Esophagus squamous epithelium (tissue), 5 donors: ENCODE data around the gene SURF2. TPM values are rescaled to one million over a fixed set of nuclear protein-coding genes. Genes with fewer than 3 reads are reported as not detected.

ENCODE experiments used
- DNase-seq: peaks from one replicate; lab custom pipeline; 2025; lab: John Stamatoyannopoulos, UW
- H3K27ac ChIP-seq, 4 donors: fragments of 200-600 bp; sonication (generic); one replicate each; pipeline ENCODE4 v1.5.1; 2016 to 2019; ENCODE audit warnings: mild to moderate bottlenecking in 1 of 4
- H3K27me3 ChIP-seq, 4 donors: fragments of 200-600 bp; sonication (generic); 1 replicate in 3 of 4; 2 replicates in 1 of 4; pipeline versions ENCODE4 v1.5.1 to v1.6.0; 2017 to 2021; ENCODE audit warnings: antibody characterized with exemption in 1 of 4
- H3K36me3 ChIP-seq, 3 donors: fragments of 200-600 bp; sonication (generic); one replicate each; pipeline ENCODE4 v1.5.1; 2016 to 2019
- H3K4me1 ChIP-seq, 3 donors: fragments of 200-600 bp; sonication (generic); one replicate each; pipeline ENCODE4 v1.5.1; 2017 to 2019
- H3K4me3 ChIP-seq, 4 donors: fragments of 200-600 bp; sonication (generic); 1 replicate in 3 of 4; 2 replicates in 1 of 4; pipeline ENCODE4 v1.5.1; 2016 to 2019; ENCODE audit warnings: mild to moderate bottlenecking in 2 of 4, moderate library complexity in 1 of 4
- H3K9me3 ChIP-seq, 3 donors: fragments of 200-600 bp; sonication (generic); one replicate each; pipeline ENCODE4 v1.5.1; 2016 to 2019
- CTCF ChIP-seq, 6 experiments: fragments of 450-650 bp in 4 of 6; fragments of 200-600 bp in 2 of 6; sonication (generic) in 2 of 6; IDR thresholded peaks; one replicate each; pipeline ENCODE4 v1.5.1; 2016 to 2019; ENCODE audit warnings: antibody characterized with exemption in 6 of 6, mild to moderate bottlenecking in 4 of 6, moderate library complexity in 4 of 6
- POLR2A ChIP-seq, 4 donors: fragments of 450-650 bp; IDR thresholded peaks; one replicate each; pipeline ENCODE4 v1.6.1; 2017; ENCODE audit warnings: antibody characterized with exemption in 4 of 4, mild to moderate bottlenecking in 4 of 4, moderate library complexity in 3 of 4
- WGBS, 2 donors: methylation state at CpG; one replicate each; pipeline ENCODE4 v1.1.5; 2018; 5-methylcytosine and 5-hydroxymethylcytosine counted together
- intact Hi-C: fragments of 100-400 bp; cut with DNase I; formaldehyde crosslinking; loops from one replicate; pipeline ENCODE4 v1.15.0; 2022
- total RNA-seq, 4 donors: library from RNA; depleted of rRNA; stranded (reverse); fragments of >200 nt; gene quantifications; one replicate each; pipeline ENCODE4 v1.1.0, GENCODE V29; 2016
- donor health status: DM: yes; HTN: yes; CAD: no.

The SURF2 gene
- total RNA-seq, 4 donors from 2014 or later, result 30.1 to 36.8 (median 33.6) TPM

GRCh38 chr9:133396952-133397351 lies 40.6 kb downstream of the SURF2 start:
- Histone ChIP-seq H3K4me3 (no peak overlapping the region), H3K9me3 (no peaks in the 10 kb centered on the region), H3K36me3 (peaks cover 0 to 11% (median 0%) of the 10 kb centered on the region in 3 donors), H3K4me1 (peaks cover 0 to 6% (median 0%) of the 10 kb centered on the region in 3 donors), H3K27ac (no peak overlapping the region), H3K27me3 (peaks cover 0 to 60% (median 0%) of the 10 kb centered on the region in 4 donors)
- no peak for TF ChIP-seq POLR2A (IDR thresholded peaks at IDR 0.05)
- peak in 1 of 6 experiments; percentile 9 for TF ChIP-seq CTCF (IDR thresholded peaks at IDR 0.05)
- intact Hi-C loops, result no loop called here
- no peak for DNase-seq
- 35 to 43% methylated on average over 6 to 7 of the region's 14 CpGs for WGBS, 2 donors

GRCh38 chr9:133397370-133397769 lies 41.0 kb downstream of the SURF2 start:
- DNase-seq, result no peak
- intact Hi-C loops, result no loop called here
- Histone ChIP-seq H3K27ac (no peak overlapping the region), H3K9me3 (no peaks in the 10 kb centered on the region), H3K36me3 (peaks cover 0 to 15% (median 0%) of the 10 kb centered on the region in 3 donors), H3K4me1 (peaks cover 0 to 6% (median 0%) of the 10 kb centered on the region in 3 donors), H3K4me3 (no peak overlapping the region), H3K27me3 (peaks cover 0 to 56% (median 0%) of the 10 kb centered on the region in 4 donors)
- TF ChIP-seq POLR2A (IDR thresholded peaks at IDR 0.05) (no peak), CTCF (IDR thresholded peaks at IDR 0.05) (no peak)
- WGBS, 2 donors, result 64 to 70% methylated on average over 4 of the region's 6 CpGs

- intact Hi-C loops, result no loop called here
- TF ChIP-seq CTCF (IDR thresholded peaks at IDR 0.05) (no peak), POLR2A (IDR thresholded peaks at IDR 0.05) (no peak)
Measured at GRCh38 chr9:133397895-133398294, 41.5 kb downstream of the SURF2 start.

GRCh38 chr9:133400292-133400691 lies 43.9 kb downstream of the SURF2 start:
- Histone ChIP-seq H3K4me3 (no peak overlapping the region), H3K27ac (no peak overlapping the region), H3K9me3 (no peaks in the 10 kb centered on the region), H3K4me1 (peaks cover 0 to 9% (median 0%) of the 10 kb centered on the region in 3 donors), H3K27me3 (peaks cover 0 to 27% (median 0%) of the 10 kb centered on the region in 4 donors), H3K36me3 (peaks cover 4 to 36% (median 6%) of the 10 kb centered on the region in 3 donors)
- DNase-seq, result no peak
- TF ChIP-seq CTCF (IDR thresholded peaks at IDR 0.05) (no peak), POLR2A (IDR thresholded peaks at IDR 0.05) (no peak)
- intact Hi-C loops, result no loop called here
- WGBS, 2 donors, result 96% methylated on average over 4 of the region's 12 CpGs; no CpG with 5 or more reads in 1 of the 2 donors

More at GRCh38 chr9:133397895-133398294, 41.5 kb downstream of the SURF2 start:
- DNase-seq, result no peak
- WGBS, 2 donors, result 49 to 57% methylated on average over 5 to 6 of the region's 9 CpGs
- Histone ChIP-seq H3K9me3 (no peaks in the 10 kb centered on the region), H3K27ac (no peak overlapping the region), H3K4me1 (peaks cover 0 to 6% (median 0%) of the 10 kb centered on the region in 3 donors), H3K36me3 (peaks cover 0 to 20% (median 0%) of the 10 kb centered on the region in 3 donors), H3K27me3 (peaks cover 0 to 51% (median 0%) of the 10 kb centered on the region in 4 donors), H3K4me3 (no peak overlapping the region)

DNA sequence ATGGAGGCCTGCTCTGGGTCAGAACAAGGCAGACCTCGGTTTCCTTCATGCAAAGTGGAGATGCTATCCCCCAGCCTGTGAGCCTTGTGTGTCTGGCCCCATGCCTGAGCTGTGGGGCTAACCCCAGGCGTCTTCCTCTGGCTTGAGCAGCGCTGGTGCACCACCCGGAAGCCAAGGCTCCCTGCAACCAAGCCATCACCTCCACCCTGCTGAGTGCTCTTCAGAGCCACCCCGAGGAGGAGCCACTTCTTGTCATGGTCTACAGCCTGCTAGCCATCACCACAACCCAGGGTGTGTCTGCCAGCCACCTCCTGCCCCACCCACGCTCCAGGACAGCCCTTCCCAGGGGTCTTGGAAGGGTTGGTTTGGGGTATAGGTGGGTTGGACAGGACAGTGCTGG lies 45.2 kb downstream of the SURF2 start:
- WGBS, 2 donors, result 71 to 100% methylated on average over 1 to 3 of the region's 6 CpGs
- DNase-seq, result no peak
- Histone ChIP-seq H3K4me3 (no peak overlapping the region), H3K4me1 (peaks cover 0 to 9% (median 0%) of the 10 kb centered on the region in 3 donors), H3K27ac (no peak overlapping the region), H3K9me3 (no peaks in the 10 kb centered on the region), H3K36me3 (peaks cover 9 to 49% (median 11%) of the 10 kb centered on the region in 3 donors), H3K27me3 (peaks cover 0 to 20% (median 0%) of the 10 kb centered on the region in 4 donors)
- intact Hi-C loops, result no loop called here
- no peak for TF ChIP-seq CTCF (IDR thresholded peaks at IDR 0.05)
- no peak for TF ChIP-seq POLR2A (IDR thresholded peaks at IDR 0.05)
